Gastrocnemius medialis (tissue), 4 donors: ENCODE data around the gene DISC1. TPM values are rescaled to one million over a fixed set of nuclear protein-coding genes. Genes with fewer than 3 reads are reported as not detected.

Source experiments
- ATAC-seq, 2 donors: fragments of 150-250 bp; one replicate each; pipeline ENCODE4 v1.9.1; 2016
- DNase-seq, 2 donors: peaks; one replicate each; pipeline ENCODE4 v3.0.0-alpha.2; 2019
- H3K27ac ChIP-seq, 4 donors: fragments of 200-600 bp; sonication (generic); 1 replicate in 1 of 4; 2 replicates in 3 of 4; pipeline ENCODE4 v1.5.1; 2016 to 2018; ENCODE audit warnings: mild to moderate bottlenecking in 2 of 4, moderate library complexity in 1 of 4
- H3K27me3 ChIP-seq, 3 donors: fragments of 200-600 bp; sonication (generic) in 2 of 3; 1 replicate in 1 of 3; 2 replicates in 2 of 3; pipeline versions ENCODE4 v1.5.1 to v1.6.0; 2016 to 2019; ENCODE audit warnings: mild to moderate bottlenecking in 1 of 3, moderate library complexity in 1 of 3
- H3K36me3 ChIP-seq, 2 donors: fragments of 200-600 bp; sonication (generic) in 1 of 2; one replicate each; pipeline ENCODE4 v1.5.1; 2017 to 2018
- H3K4me1 ChIP-seq, 2 donors: fragments of 200-600 bp; sonication (generic) in 1 of 2; one replicate each; pipeline ENCODE4 v1.5.1; 2016 to 2017; ENCODE audit warnings: mild to moderate bottlenecking in 2 of 2
- H3K4me3 ChIP-seq, 4 donors: fragments of 200-600 bp; sonication (generic) in 3 of 4; 1 replicate in 1 of 4; 2 replicates in 3 of 4; pipeline ENCODE4 v1.5.1; 2016 to 2019; ENCODE audit warnings: mild to moderate bottlenecking in 2 of 4
- H3K9me3 ChIP-seq, 3 donors: fragments of 200-600 bp; sonication (generic) in 2 of 3; 1 replicate in 1 of 3; 2 replicates in 2 of 3; pipeline ENCODE4 v1.5.1; 2016 to 2019
- CTCF ChIP-seq, 5 experiments: fragments of 450-650 bp in 3 of 5; fragments of 200-600 bp in 2 of 5; sonication (generic) in 2 of 5; IDR thresholded peaks in 4 of 5; conservative IDR thresholded peaks in 1 of 5; 1 replicate in 4 of 5; 2 replicates in 1 of 5; pipeline ENCODE4 v1.5.1; 2016 to 2019; ENCODE audit warnings: antibody characterized with exemption in 5 of 5, mild to moderate bottlenecking in 3 of 5, moderate library complexity in 3 of 5
- POLR2A ChIP-seq, 2 donors: fragments of 450-650 bp; IDR thresholded peaks; one replicate each; pipeline ENCODE4 v1.6.1; 2017; ENCODE audit warnings: antibody characterized with exemption in 2 of 2, mild to moderate bottlenecking in 2 of 2, moderate library complexity in 2 of 2
- in situ Hi-C, 4 donors: fragments of 200-750 bp; cut with MboI; loops; one replicate each; pipeline versions ENCODE4 v1.15.0 to v1.8.0; 2017; ENCODE audit warnings: low sequenced_read_pairs in 4 of 4
- intact Hi-C: fragments of 100-400 bp; cut with DNase I; formaldehyde crosslinking; loops from one replicate; pipeline ENCODE4 v1.15.1; 2023; ENCODE audit warnings: low total_unique reads
- total RNA-seq, 4 donors: library from RNA; depleted of rRNA; stranded (reverse); fragments of >200 nt; gene quantifications; one replicate each; pipeline versions ENCODE4 v1.1.0 to v1.2.3, GENCODE V29; 2016

Gene DISC1
- total RNA-seq, 4 donors from 2014 or later, result 2.3 to 5.8 (median 2.6) TPM

GRCh38 chr1:231971397-231972110 is 345.0 kb downstream of the DISC1 start:
- no peak for DNase-seq
- H3K27me3 ChIP-seq, result no peaks in the 10 kb centered on the region

GRCh38 chr1:231972111-231972445 is 345.5 kb downstream of the DISC1 start:
- no peak overlapping the region for H3K27ac ChIP-seq
- H3K27me3 ChIP-seq, result no peaks in the 10 kb centered on the region
- no peaks in the 10 kb centered on the region for H3K4me1 ChIP-seq
- intact Hi-C loops, result no loop called here
- H3K4me3 ChIP-seq, result no peak overlapping the region
- TF ChIP-seq CTCF (IDR thresholded peaks at IDR 0.05 in 4 of 5, conservative IDR thresholded peaks at IDR 0.05 in 1 of 5), result no peak
- TF ChIP-seq POLR2A (IDR thresholded peaks at IDR 0.05), result no peak
- H3K9me3 ChIP-seq, result no peaks in the 10 kb centered on the region
- no peak for ATAC-seq
- H3K36me3 ChIP-seq, result no peaks in the 10 kb centered on the region
- no peak for DNase-seq
- in situ Hi-C loops, result no loop called here

More at GRCh38 chr1:231971397-231972110, 345.0 kb downstream of the DISC1 start:
- Histone ChIP-seq H3K4me1 (no peaks in the 10 kb centered on the region), H3K9me3 (no peaks in the 10 kb centered on the region), H3K36me3 (no peaks in the 10 kb centered on the region), H3K27ac (no peak overlapping the region), H3K4me3 (peak overlapping the region in 1 of 4 donors; percentile 2)
- in situ Hi-C loops, result no loop called here
- TF ChIP-seq POLR2A (IDR thresholded peaks at IDR 0.05) (no peak), CTCF (IDR thresholded peaks at IDR 0.05 in 4 of 5, conservative IDR thresholded peaks at IDR 0.05 in 1 of 5) (no peak)
- intact Hi-C loops, result no loop called here
- no peak for ATAC-seq

- Histone ChIP-seq H3K27me3 (no peaks in the 10 kb centered on the region), H3K36me3 (no peaks in the 10 kb centered on the region), H3K4me1 (no peaks in the 10 kb centered on the region), H3K9me3 (no peaks in the 10 kb centered on the region), H3K27ac (no peak overlapping the region), H3K4me3 (no peak overlapping the region)
- ATAC-seq, result no peak
- TF ChIP-seq CTCF (IDR thresholded peaks at IDR 0.05 in 4 of 5, conservative IDR thresholded peaks at IDR 0.05 in 1 of 5), result no peak
- no peak for TF ChIP-seq POLR2A (IDR thresholded peaks at IDR 0.05)
- intact Hi-C loops (no loop called here), in situ Hi-C loops (no loop called here)
- DNase-seq, result no peak
Measured at GRCh38 chr1:231973830-231974229, 347.2 kb downstream of the DISC1 start.

GRCh38 chr1:231976231-231976630 is 349.6 kb downstream of the DISC1 start:
- ATAC-seq, result no peak
- TF ChIP-seq POLR2A (IDR thresholded peaks at IDR 0.05) (no peak), CTCF (IDR thresholded peaks at IDR 0.05 in 4 of 5, conservative IDR thresholded peaks at IDR 0.05 in 1 of 5) (no peak)

GRCh38 chr1:231981675-231982074 is 355.1 kb downstream of the DISC1 start:
- no peak overlapping the region for H3K4me3 ChIP-seq
- no peaks in the 10 kb centered on the region for H3K36me3 ChIP-seq
- no peaks in the 10 kb centered on the region for H3K9me3 ChIP-seq
- ATAC-seq, result no peak
- in situ Hi-C loops, result no loop called here
- no peak overlapping the region for H3K27ac ChIP-seq
- no peak for DNase-seq
- TF ChIP-seq POLR2A (IDR thresholded peaks at IDR 0.05) (no peak), CTCF (IDR thresholded peaks at IDR 0.05 in 4 of 5, conservative IDR thresholded peaks at IDR 0.05 in 1 of 5) (no peak)
- H3K4me1 ChIP-seq, result no peaks in the 10 kb centered on the region
- no peaks in the 10 kb centered on the region for H3K27me3 ChIP-seq
- intact Hi-C loops, result no loop called here

More at GRCh38 chr1:231976231-231976630, 349.6 kb downstream of the DISC1 start:
- Histone ChIP-seq H3K4me3 (no peak overlapping the region), H3K4me1 (no peaks in the 10 kb centered on the region), H3K27ac (no peak overlapping the region), H3K9me3 (no peaks in the 10 kb centered on the region), H3K36me3 (no peaks in the 10 kb centered on the region), H3K27me3 (no peaks in the 10 kb centered on the region)
- in situ Hi-C loops (no loop called here), intact Hi-C loops (no loop called here)
- no peak for DNase-seq
